ENCODE measurements around the gene DNAJC15. TPM values are rescaled to one million over a fixed set of nuclear protein-coding genes. Genes with fewer than 3 reads are reported as not detected.

Gene DNAJC15
- total RNA-seq, 1 experiment from 2014 or later = 10.8 TPM

- Histone ChIP-seq H3K36me3 (ENCODE audit: control insufficient read depth in 1 of 2, insufficient read depth in 2 of 2, low read length in 2 of 2) (no peaks in the 10 kb centered on the region; a peak in 1 of 4 replicates), H2AFZ (ENCODE audit: low read depth, low read length, poor library complexity, severe bottlenecking) (no peak overlapping the region), H3K9me3 (ENCODE audit: control insufficient read depth in 1 of 2, insufficient read depth in 1 of 2, low read depth in 1 of 2, low read length in 2 of 2) (no peaks in the 10 kb centered on the region), H3K4me3 (replicated peaks in 1 of 2; ENCODE audit: low read depth in 1 of 2, low read length in 2 of 2) (no peak overlapping the region), H3K27me3 (ENCODE audit: insufficient read depth, low read length) (no peaks in the 10 kb centered on the region), H4K20me1 (ENCODE audit: insufficient read depth) (no peaks in the 10 kb centered on the region), H3K9ac (ENCODE audit: low read length) (no peak overlapping the region), H3K4me1 (ENCODE audit: control insufficient read depth in 1 of 2, insufficient read depth in 2 of 2, low read length in 2 of 2) (no peaks in the 10 kb centered on the region), H3K79me2 (ENCODE audit: insufficient read depth, low read length) (peaks cover 13% of the 10 kb centered on the region), H3K4me2 (ENCODE audit: low read length) (no peak overlapping the region), H3K27ac (ENCODE audit: low read depth, low read length) (no peak overlapping the region), H3K9me2 (ENCODE audit: insufficient read depth) (no peaks in the 10 kb centered on the region)
- BruUV-seq (replicated peaks) = no TSS peak
- ChIA-PET RAD21 (ENCODE audit: low non-redundant PET in 1 of 2, low total read pairs in 2 of 2, uncharacterized antibody in 2 of 2, unreplicated experiment in 2 of 2) (no interaction called here), POLR2A (interaction anchor here (1.5 kb wide), 1 partner anchor 10 kb away, joined by 3 read pairs; no protein-coding TSS in a partner anchor), CTCF (no interaction called here)
- DNase-seq (ENCODE audit: low read depth, low spot score) (no peak), ATAC-seq (no peak)
- TF ChIP-seq EZH2 (IDR thresholded peaks at IDR 0.05) (no peak), YY1 (IDR thresholded peaks at IDR 0.05; ENCODE audit: extremely low read depth, insufficient replicate concordance, low read depth, low read length) (no peak), TCF7L2 (IDR thresholded peaks at IDR 0.05; ENCODE audit: borderline replicate concordance, extremely low read depth, insufficient read depth, insufficient read length) (no peak), RAD21 (IDR thresholded peaks at IDR 0.05; ENCODE audit: low read depth) (no peak), ZFX (IDR thresholded peaks at IDR 0.05) (no peak), POLR2A (IDR thresholded peaks at IDR 0.05; ENCODE audit: borderline replicate concordance, extremely low read depth, insufficient read depth, insufficient read length) (no peak), EZH2phosphoT487 (IDR thresholded peaks at IDR 0.05; ENCODE audit: borderline replicate concordance) (no peak), SRF (IDR thresholded peaks at IDR 0.05; ENCODE audit: low read depth) (no peak), CBX3 (IDR thresholded peaks at IDR 0.05; ENCODE audit: low read depth) (no peak)
- TF ChIP-seq, protein P1, sequence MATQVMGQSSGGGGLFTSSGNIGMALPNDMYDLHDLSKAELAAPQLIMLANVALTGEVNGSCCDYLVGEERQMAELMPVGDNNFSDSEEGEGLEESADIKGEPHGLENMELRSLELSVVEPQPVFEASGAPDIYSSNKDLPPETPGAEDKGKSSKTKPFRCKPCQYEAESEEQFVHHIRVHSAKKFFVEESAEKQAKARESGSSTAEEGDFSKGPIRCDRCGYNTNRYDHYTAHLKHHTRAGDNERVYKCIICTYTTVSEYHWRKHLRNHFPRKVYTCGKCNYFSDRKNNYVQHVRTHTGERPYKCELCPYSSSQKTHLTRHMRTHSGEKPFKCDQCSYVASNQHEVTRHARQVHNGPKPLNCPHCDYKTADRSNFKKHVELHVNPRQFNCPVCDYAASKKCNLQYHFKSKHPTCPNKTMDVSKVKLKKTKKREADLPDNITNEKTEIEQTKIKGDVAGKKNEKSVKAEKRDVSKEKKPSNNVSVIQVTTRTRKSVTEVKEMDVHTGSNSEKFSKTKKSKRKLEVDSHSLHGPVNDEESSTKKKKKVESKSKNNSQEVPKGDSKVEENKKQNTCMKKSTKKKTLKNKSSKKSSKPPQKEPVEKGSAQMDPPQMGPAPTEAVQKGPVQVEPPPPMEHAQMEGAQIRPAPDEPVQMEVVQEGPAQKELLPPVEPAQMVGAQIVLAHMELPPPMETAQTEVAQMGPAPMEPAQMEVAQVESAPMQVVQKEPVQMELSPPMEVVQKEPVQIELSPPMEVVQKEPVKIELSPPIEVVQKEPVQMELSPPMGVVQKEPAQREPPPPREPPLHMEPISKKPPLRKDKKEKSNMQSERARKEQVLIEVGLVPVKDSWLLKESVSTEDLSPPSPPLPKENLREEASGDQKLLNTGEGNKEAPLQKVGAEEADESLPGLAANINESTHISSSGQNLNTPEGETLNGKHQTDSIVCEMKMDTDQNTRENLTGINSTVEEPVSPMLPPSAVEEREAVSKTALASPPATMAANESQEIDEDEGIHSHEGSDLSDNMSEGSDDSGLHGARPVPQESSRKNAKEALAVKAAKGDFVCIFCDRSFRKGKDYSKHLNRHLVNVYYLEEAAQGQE (IDR thresholded peaks at IDR 0.05; ENCODE audit: low read depth) = no peak
- TF ChIP-seq, protein P2, sequence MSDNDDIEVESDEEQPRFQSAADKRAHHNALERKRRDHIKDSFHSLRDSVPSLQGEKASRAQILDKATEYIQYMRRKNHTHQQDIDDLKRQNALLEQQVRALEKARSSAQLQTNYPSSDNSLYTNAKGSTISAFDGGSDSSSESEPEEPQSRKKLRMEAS (IDR thresholded peaks at IDR 0.05) = no peak
- intact Hi-C loops (cut with micrococcal nuclease) = no loop called here
These were observed 8.5 kb downstream of the DNAJC15 start for GRCh38 chr13:43031881-43032280.

Measured in HCT116 (cell line).